K562 (cell line): ENCODE results near the gene ACTR5. TPM values are rescaled to one million over a fixed set of nuclear protein-coding genes. Genes with fewer than 3 reads are reported as not detected.

Experiments used
- ESRRA ChIP-seq: fragments of 450-650 bp; IDR thresholded peaks from 2 replicates; pipeline ENCODE4 v1.6.1; 2014; ENCODE audit warnings: low read depth, mild to moderate bottlenecking, moderate library complexity, borderline replicate concordance
- HOXB6 ChIP-seq: fragments of 250-450 bp; sonication (Bioruptor Pico); IDR thresholded peaks from 2 replicates; pipeline ENCODE4 v1.5.1; 2022; ENCODE audit warnings: mild to moderate bottlenecking, borderline replicate concordance
- polyA plus RNA-seq, 8 experiments: library from polyadenylated mRNA; depleted of rRNA in 4 of 8; stranded (reverse) in 5 of 8; unstranded in 3 of 8; fragments of >200 nt; fragmentation: Nextera tagmentation in 2 of 8; fragmentation: Illumina TruSeq in 1 of 8; extraction: Ambion mirVana in 2 of 8; extraction: Trizol in 1 of 8; gene quantifications; 2 replicates each; pipeline versions ENCODE4 v1.2.1 to v1.2.3, GENCODE V29; 2011 to 2014; ENCODE audit warnings: inconsistent platforms in 1 of 8, missing spikeins in 1 of 8
- total RNA-seq, 7 experiments: library from RNA; depleted of rRNA in 6 of 7; stranded (reverse); fragments of >200 nt in 6 of 7; fragmentation: Illumina TruSeq in 2 of 7; extraction: Trizol in 2 of 7; gene quantifications; 2 replicates each; pipeline versions ENCODE4 v1.2.1 to v1.2.3, GENCODE V29; 2011 to 2021; ENCODE audit warnings: low replicate concordance in 1 of 7
- TF ChIP-seq, protein P1 (sequence below): sonication (generic); formaldehyde crosslinking; IDR thresholded peaks from 2 replicates; pipeline ENCODE4 v1.8.1; 2023; ENCODE audit warnings: missing genetic modification reagents, mild to moderate bottlenecking, borderline replicate concordance
- TF ChIP-seq, protein P2 (sequence below): conservative IDR thresholded peaks from 2 replicates; pipeline ENCODE4 v1.6.1; 2011; ENCODE audit warnings: low read depth, mild to moderate bottlenecking, low read length; ENCODE audit not compliant: control insufficient read depth

ACTR5 gene
- total and polyA plus RNA-seq, 9 of the 15 experiments (the other 6 are each of a cell fraction or from before 2014, with no cell fraction given): 0.93 to 18.8 (median 12.9) TPM

DNA sequence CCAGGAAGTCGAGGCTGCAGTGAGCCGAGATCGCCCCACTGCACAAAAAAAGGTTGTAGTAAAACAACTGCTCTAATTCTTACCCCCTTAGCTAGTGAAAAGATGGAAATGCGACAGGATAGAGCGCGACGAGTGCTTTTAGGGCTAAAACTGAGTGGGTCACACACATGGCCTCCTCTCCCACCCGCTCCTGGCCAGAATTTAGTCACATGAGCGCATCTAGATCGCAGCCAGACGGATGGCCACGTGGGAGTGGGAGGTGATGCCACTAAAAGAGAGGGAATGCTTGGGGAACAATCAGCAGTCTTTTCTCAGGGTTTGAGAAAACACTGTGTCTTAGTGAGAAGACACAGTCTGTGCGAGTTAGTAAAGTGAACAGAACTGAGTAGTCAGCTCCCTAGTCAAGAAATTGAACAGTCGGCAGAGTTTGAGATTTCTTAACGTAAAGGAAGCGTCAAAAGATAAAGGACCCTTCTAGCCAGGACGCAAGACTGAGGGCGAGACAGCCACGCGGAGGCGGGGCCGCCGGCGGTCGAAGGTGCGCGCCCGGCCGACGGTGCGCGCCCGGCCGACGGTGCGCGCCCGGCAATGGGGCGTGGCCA lies 664 bp upstream of the ACTR5 start (continued):
- TF ChIP-seq, protein P1, sequence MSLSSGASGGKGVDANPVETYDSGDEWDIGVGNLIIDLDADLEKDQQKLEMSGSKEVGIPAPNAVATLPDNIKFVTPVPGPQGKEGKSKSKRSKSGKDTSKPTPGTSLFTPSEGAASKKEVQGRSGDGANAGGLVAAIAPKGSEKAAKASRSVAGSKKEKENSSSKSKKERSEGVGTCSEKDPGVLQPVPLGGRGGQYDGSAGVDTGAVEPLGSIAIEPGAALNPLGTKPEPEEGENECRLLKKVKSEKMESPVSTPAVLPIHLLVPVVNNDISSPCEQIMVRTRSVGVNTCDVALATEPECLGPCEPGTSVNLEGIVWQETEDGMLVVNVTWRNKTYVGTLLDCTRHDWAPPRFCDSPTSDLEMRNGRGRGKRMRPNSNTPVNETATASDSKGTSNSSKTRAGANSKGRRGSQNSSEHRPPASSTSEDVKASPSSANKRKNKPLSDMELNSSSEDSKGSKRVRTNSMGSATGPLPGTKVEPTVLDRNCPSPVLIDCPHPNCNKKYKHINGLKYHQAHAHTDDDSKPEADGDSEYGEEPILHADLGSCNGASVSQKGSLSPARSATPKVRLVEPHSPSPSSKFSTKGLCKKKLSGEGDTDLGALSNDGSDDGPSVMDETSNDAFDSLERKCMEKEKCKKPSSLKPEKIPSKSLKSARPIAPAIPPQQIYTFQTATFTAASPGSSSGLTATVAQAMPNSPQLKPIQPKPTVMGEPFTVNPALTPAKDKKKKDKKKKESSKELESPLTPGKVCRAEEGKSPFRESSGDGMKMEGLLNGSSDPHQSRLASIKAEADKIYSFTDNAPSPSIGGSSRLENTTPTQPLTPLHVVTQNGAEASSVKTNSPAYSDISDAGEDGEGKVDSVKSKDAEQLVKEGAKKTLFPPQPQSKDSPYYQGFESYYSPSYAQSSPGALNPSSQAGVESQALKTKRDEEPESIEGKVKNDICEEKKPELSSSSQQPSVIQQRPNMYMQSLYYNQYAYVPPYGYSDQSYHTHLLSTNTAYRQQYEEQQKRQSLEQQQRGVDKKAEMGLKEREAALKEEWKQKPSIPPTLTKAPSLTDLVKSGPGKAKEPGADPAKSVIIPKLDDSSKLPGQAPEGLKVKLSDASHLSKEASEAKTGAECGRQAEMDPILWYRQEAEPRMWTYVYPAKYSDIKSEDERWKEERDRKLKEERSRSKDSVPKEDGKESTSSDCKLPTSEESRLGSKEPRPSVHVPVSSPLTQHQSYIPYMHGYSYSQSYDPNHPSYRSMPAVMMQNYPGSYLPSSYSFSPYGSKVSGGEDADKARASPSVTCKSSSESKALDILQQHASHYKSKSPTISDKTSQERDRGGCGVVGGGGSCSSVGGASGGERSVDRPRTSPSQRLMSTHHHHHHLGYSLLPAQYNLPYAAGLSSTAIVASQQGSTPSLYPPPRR (CRISPR knock-in tag): no peak
- TF ChIP-seq HOXB6 (CRISPR knock-in tag) (no peak), ESRRA (no peak)
- TF ChIP-seq, protein P2, sequence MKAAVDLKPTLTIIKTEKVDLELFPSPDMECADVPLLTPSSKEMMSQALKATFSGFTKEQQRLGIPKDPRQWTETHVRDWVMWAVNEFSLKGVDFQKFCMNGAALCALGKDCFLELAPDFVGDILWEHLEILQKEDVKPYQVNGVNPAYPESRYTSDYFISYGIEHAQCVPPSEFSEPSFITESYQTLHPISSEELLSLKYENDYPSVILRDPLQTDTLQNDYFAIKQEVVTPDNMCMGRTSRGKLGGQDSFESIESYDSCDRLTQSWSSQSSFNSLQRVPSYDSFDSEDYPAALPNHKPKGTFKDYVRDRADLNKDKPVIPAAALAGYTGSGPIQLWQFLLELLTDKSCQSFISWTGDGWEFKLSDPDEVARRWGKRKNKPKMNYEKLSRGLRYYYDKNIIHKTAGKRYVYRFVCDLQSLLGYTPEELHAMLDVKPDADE: no peak
